GM23338 (cell line): ENCODE measurements around the gene GABRR2. TPM values are rescaled to one million over a fixed set of nuclear protein-coding genes. Genes with fewer than 3 reads are reported as not detected.

ENCODE experiments used
- ATAC-seq: fragments of 200-7000 bp; cut with Tn5 transposase; 3 replicates; pipeline ENCODE4 v1.9.1; 2020
- DNase-seq: peaks from one replicate; pipeline ENCODE4 v3.0.0-alpha.2; 2015; ENCODE audit warnings: low spot score
- H2AFZ ChIP-seq: fragments of 200-600 bp; sonication (generic); 2 replicates; pipeline ENCODE4 v1.8.0; 2016; ENCODE audit warnings: antibody characterized with exemption, mild to moderate bottlenecking, moderate library complexity
- H3F3A ChIP-seq: fragments of 200-600 bp; sonication (generic); replicated peaks from 2 replicates; pipeline ENCODE4 v1.8.0; 2017; ENCODE audit warnings: antibody characterized with exemption, mixed run types, low read depth
- H3K27ac ChIP-seq: fragments of 200-600 bp; sonication (generic); 2 replicates; pipeline ENCODE4 v1.6.1; 2016; ENCODE audit warnings: low read depth
- H3K27me3 ChIP-seq: fragments of 200-600 bp; sonication (generic); 2 replicates; pipeline ENCODE4 v1.8.0; 2016; ENCODE audit warnings: mild to moderate bottlenecking, mixed run types, moderate library complexity; ENCODE audit not compliant: insufficient read depth
- H3K36me3 ChIP-seq: fragments of 200-600 bp; sonication (generic); 2 replicates; pipeline ENCODE4 v1.8.0; 2016; ENCODE audit warnings: mild to moderate bottlenecking; ENCODE audit not compliant: insufficient read depth
- H3K4me1 ChIP-seq: fragments of 200-600 bp; sonication (generic); 2 replicates; pipeline ENCODE4 v1.8.0; 2016; ENCODE audit warnings: mild to moderate bottlenecking, moderate library complexity; ENCODE audit not compliant: insufficient read depth
- H3K4me2 ChIP-seq: fragments of 200-600 bp; sonication (generic); 2 replicates; pipeline ENCODE4 v1.7.1; 2017; ENCODE audit warnings: mixed run types
- H3K4me3 ChIP-seq: fragments of 200-600 bp; sonication (generic); 2 replicates; pipeline ENCODE4 v1.6.1; 2016; ENCODE audit warnings: mixed run types
- H3K79me2 ChIP-seq: fragments of 200-600 bp; sonication (generic); replicated peaks from 2 replicates; pipeline ENCODE4 v1.8.0; 2017; ENCODE audit warnings: mild to moderate bottlenecking; ENCODE audit not compliant: insufficient read depth
- H3K9me2 ChIP-seq: fragments of 200-600 bp; sonication (generic); 2 replicates; pipeline ENCODE4 v1.8.0; 2017; ENCODE audit not compliant: insufficient read depth
- H4K20me1 ChIP-seq: fragments of 200-600 bp; sonication (generic); replicated peaks from 2 replicates; pipeline ENCODE4 v1.8.0; 2017; ENCODE audit warnings: mild to moderate bottlenecking; ENCODE audit not compliant: insufficient read depth
- H3K27ac Mint-ChIP-seq: 2 replicates; pipeline ENCODE4 v1.8.0; 2020; ENCODE audit warnings: inconsistent platforms, mild to moderate bottlenecking, moderate library complexity, mixed read lengths
- H3K27me3 Mint-ChIP-seq: 3 replicates; pipeline ENCODE4 v1.8.0; 2022; ENCODE audit warnings: low read depth, mild to moderate bottlenecking, moderate library complexity, mixed read lengths, inconsistent platforms; ENCODE audit not compliant: insufficient read depth, poor library complexity
- H3K36me3 Mint-ChIP-seq: 3 replicates; pipeline ENCODE4 v1.8.0; 2021; ENCODE audit warnings: low read depth, mild to moderate bottlenecking, inconsistent platforms, moderate library complexity, mixed read lengths
- H3K4me1 Mint-ChIP-seq: 3 replicates; pipeline ENCODE4 v1.8.0; 2020; ENCODE audit warnings: mild to moderate bottlenecking, inconsistent platforms, mixed read lengths
- H3K4me3 Mint-ChIP-seq: 3 replicates; pipeline ENCODE4 v1.8.0; 2021; ENCODE audit warnings: moderate library complexity, mild to moderate bottlenecking, inconsistent platforms, mixed read lengths
- H3K9me3 Mint-ChIP-seq: 3 replicates; pipeline ENCODE4 v1.8.0; 2020; ENCODE audit warnings: moderate library complexity, mild to moderate bottlenecking, inconsistent platforms, mixed read lengths
- CREB1 ChIP-seq: fragments of 250-450 bp; sonication (Bioruptor Pico); IDR thresholded peaks from 2 replicates; pipeline ENCODE4 v1.5.0; 2020; ENCODE audit warnings: low read depth, mild to moderate bottlenecking, moderate library complexity
- CTCF ChIP-seq, 2 experiments: fragments of 200-600 bp in 1 of 2; sonication (generic) in 1 of 2; conservative IDR thresholded peaks; 2 replicates each; pipeline versions ENCODE4 v1.5.1 to v1.6.1; 2016 to 2017; ENCODE audit warnings: antibody characterized with exemption in 2 of 2, low read depth in 2 of 2, mild to moderate bottlenecking in 2 of 2, moderate library complexity in 1 of 2
- EZH2 ChIP-seq: fragments of 200-600 bp; sonication (generic); IDR thresholded peaks from one replicate; pipeline ENCODE4 v1.8.0; 2017; ENCODE audit warnings: antibody characterized with exemption, mild to moderate bottlenecking, low read depth; ENCODE audit not compliant: unreplicated experiment
- EZH2phosphoT487 ChIP-seq: fragments of 200-600 bp; sonication (generic); IDR thresholded peaks from one replicate; pipeline ENCODE4 v1.8.1; 2018; ENCODE audit warnings: antibody characterized with exemption; ENCODE audit not compliant: unreplicated experiment
- JUNB ChIP-seq: IDR thresholded peaks from one replicate; pipeline ENCODE4 v1.6.1; 2016; ENCODE audit warnings: antibody characterized with exemption; ENCODE audit not compliant: unreplicated experiment
- NANOG ChIP-seq: IDR thresholded peaks from 2 replicates; pipeline ENCODE4 v1.6.1; 2016; ENCODE audit warnings: antibody characterized with exemption, borderline replicate concordance
- POLR2AphosphoS5 ChIP-seq: IDR thresholded peaks from 2 replicates; pipeline ENCODE4 v1.6.1; 2016; ENCODE audit warnings: antibody characterized with exemption, low read depth
- REST ChIP-seq: IDR thresholded peaks from one replicate; pipeline ENCODE4 v1.6.1; 2018; ENCODE audit warnings: antibody characterized with exemption; ENCODE audit not compliant: unreplicated experiment
- STAT1 ChIP-seq: IDR thresholded peaks from one replicate; pipeline ENCODE4 v1.6.1; 2016; ENCODE audit warnings: antibody characterized with exemption; ENCODE audit not compliant: unreplicated experiment
- ZNF114 ChIP-seq: fragments of 250-450 bp; sonication (Bioruptor Pico); IDR thresholded peaks from 2 replicates; pipeline ENCODE4 v1.5.0; 2020; ENCODE audit warnings: mild to moderate bottlenecking, moderate library complexity
- ZNF331 ChIP-seq: fragments of 250-450 bp; sonication (Bioruptor Pico); IDR thresholded peaks from 2 replicates; pipeline ENCODE4 v1.5.0; 2020; ENCODE audit warnings: low read depth, mild to moderate bottlenecking, moderate library complexity
- polyA plus RNA-seq: library from polyadenylated mRNA; unstranded; fragments of >200 nt; fragmentation: Nextera tagmentation; extraction: Ambion mirVana; gene quantifications from 2 replicates; pipeline ENCODE4 v1.2.1, GENCODE V29; 2016
- total RNA-seq: library from RNA; depleted of rRNA; stranded (reverse); fragments of >200 nt; shearing (Covaris generic); gene quantifications from 2 replicates; pipeline ENCODE4 v1.2.3, GENCODE V29; 2014
- TF ChIP-seq, protein P1 (sequence below): IDR thresholded peaks from 2 replicates; pipeline ENCODE4 v1.6.1; 2016; ENCODE audit warnings: antibody characterized with exemption
- TF ChIP-seq, protein P2 (sequence below): fragments of 250-450 bp; sonication (Bioruptor Pico); IDR thresholded peaks from 2 replicates; pipeline ENCODE4 v1.5.0; 2020; ENCODE audit warnings: mild to moderate bottlenecking, moderate library complexity

The GABRR2 gene
- total and polyA plus RNA-seq, 2 experiments from 2014 or later = not detected

- Histone ChIP-seq H3K27ac (no peak overlapping the region), H2AFZ (no peak overlapping the region), H3K27me3 (peaks cover 4% of the 10 kb centered on the region; the same call in 1 of the 2 replicates), H3K9me2 (no peaks in the 10 kb centered on the region), H3F3A (no peaks in the 10 kb centered on the region), H3K36me3 (no peaks in the 10 kb centered on the region), H3K4me2 (no peak overlapping the region), H3K4me1 (peaks cover 21% of the 10 kb centered on the region), H4K20me1 (no peaks in the 10 kb centered on the region; the same call in 1 of the 2 replicates), H3K4me3 (no peak overlapping the region), H3K79me2 (no peaks in the 10 kb centered on the region; the same call in 1 of the 2 replicates)
- DNase-seq (no peak), ATAC-seq (no peak)
- Mint-ChIP-seq H3K27ac (no peak overlapping the region), H3K4me3 (no peak overlapping the region), H3K36me3 (no peaks in the 10 kb centered on the region; the same call in 2 of the 3 replicates), H3K27me3 (peaks cover 5% of the 10 kb centered on the region), H3K9me3 (no peaks in the 10 kb centered on the region), H3K4me1 (peaks cover 32% of the 10 kb centered on the region)
- TF ChIP-seq NANOG (no peak), REST (no peak), POLR2AphosphoS5 (no peak), CREB1 (CRISPR knock-in tag) (no peak), CTCF (conservative IDR thresholded peaks at IDR 0.05; ENCODE audit: low read depth in 2 of 2) (no peak), ZNF114 (CRISPR knock-in tag) (no peak), EZH2phosphoT487 (no peak), EZH2 (no peak), ZNF331 (no peak), STAT1 (no peak), JUNB (no peak)
- TF ChIP-seq, protein P1, sequence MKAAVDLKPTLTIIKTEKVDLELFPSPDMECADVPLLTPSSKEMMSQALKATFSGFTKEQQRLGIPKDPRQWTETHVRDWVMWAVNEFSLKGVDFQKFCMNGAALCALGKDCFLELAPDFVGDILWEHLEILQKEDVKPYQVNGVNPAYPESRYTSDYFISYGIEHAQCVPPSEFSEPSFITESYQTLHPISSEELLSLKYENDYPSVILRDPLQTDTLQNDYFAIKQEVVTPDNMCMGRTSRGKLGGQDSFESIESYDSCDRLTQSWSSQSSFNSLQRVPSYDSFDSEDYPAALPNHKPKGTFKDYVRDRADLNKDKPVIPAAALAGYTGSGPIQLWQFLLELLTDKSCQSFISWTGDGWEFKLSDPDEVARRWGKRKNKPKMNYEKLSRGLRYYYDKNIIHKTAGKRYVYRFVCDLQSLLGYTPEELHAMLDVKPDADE = no peak
- TF ChIP-seq, protein P2, sequence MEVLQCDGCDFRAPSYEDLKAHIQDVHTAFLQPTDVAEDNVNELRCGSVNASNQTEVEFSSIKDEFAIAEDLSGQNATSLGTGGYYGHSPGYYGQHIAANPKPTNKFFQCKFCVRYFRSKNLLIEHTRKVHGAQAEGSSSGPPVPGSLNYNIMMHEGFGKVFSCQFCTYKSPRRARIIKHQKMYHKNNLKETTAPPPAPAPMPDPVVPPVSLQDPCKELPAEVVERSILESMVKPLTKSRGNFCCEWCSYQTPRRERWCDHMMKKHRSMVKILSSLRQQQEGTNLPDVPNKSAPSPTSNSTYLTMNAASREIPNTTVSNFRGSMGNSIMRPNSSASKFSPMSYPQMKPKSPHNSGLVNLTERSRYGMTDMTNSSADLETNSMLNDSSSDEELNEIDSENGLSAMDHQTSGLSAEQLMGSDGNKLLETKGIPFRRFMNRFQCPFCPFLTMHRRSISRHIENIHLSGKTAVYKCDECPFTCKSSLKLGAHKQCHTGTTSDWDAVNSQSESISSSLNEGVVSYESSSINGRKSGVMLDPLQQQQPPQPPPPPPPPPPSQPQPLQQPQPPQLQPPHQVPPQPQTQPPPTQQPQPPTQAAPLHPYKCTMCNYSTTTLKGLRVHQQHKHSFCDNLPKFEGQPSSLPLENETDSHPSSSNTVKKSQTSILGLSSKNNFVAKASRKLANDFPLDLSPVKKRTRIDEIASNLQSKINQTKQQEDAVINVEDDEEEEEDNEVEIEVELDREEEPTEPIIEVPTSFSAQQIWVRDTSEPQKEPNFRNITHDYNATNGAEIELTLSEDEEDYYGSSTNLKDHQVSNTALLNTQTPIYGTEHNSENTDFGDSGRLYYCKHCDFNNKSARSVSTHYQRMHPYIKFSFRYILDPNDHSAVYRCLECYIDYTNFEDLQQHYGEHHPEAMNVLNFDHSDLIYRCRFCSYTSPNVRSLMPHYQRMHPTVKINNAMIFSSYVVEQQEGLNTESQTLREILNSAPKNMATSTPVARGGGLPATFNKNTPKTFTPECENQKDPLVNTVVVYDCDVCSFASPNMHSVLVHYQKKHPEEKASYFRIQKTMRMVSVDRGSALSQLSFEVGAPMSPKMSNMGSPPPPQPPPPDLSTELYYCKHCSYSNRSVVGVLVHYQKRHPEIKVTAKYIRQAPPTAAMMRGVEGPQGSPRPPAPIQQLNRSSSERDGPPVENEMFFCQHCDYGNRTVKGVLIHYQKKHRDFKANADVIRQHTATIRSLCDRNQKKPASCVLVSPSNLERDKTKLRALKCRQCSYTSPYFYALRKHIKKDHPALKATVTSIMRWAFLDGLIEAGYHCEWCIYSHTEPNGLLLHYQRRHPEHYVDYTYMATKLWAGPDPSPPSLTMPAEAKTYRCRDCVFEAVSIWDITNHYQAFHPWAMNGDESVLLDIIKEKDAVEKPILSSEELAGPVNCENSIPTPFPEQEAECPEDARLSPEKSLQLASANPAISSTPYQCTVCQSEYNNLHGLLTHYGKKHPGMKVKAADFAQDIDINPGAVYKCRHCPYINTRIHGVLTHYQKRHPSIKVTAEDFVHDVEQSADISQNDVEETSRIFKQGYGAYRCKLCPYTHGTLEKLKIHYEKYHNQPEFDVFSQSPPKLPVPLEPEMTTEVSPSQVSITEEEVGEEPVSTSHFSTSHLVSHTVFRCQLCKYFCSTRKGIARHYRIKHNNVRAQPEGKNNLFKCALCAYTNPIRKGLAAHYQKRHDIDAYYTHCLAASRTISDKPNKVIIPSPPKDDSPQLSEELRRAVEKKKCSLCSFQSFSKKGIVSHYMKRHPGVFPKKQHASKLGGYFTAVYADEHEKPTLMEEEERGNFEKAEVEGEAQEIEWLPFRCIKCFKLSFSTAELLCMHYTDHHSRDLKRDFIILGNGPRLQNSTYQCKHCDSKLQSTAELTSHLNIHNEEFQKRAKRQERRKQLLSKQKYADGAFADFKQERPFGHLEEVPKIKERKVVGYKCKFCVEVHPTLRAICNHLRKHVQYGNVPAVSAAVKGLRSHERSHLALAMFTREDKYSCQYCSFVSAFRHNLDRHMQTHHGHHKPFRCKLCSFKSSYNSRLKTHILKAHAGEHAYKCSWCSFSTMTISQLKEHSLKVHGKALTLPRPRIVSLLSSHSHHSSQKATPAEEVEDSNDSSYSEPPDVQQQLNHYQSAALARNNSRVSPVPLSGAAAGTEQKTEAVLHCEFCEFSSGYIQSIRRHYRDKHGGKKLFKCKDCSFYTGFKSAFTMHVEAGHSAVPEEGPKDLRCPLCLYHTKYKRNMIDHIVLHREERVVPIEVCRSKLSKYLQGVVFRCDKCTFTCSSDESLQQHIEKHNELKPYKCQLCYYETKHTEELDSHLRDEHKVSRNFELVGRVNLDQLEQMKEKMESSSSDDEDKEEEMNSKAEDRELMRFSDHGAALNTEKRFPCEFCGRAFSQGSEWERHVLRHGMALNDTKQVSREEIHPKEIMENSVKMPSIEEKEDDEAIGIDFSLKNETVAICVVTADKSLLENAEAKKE (CRISPR knock-in tag) = no peak
Observed at GRCh38 chr6:89244241-89244985, 70.7 kb downstream of the GABRR2 start.
